Measurements from ENCODE around the gene ALDH1A1.

DNA sequence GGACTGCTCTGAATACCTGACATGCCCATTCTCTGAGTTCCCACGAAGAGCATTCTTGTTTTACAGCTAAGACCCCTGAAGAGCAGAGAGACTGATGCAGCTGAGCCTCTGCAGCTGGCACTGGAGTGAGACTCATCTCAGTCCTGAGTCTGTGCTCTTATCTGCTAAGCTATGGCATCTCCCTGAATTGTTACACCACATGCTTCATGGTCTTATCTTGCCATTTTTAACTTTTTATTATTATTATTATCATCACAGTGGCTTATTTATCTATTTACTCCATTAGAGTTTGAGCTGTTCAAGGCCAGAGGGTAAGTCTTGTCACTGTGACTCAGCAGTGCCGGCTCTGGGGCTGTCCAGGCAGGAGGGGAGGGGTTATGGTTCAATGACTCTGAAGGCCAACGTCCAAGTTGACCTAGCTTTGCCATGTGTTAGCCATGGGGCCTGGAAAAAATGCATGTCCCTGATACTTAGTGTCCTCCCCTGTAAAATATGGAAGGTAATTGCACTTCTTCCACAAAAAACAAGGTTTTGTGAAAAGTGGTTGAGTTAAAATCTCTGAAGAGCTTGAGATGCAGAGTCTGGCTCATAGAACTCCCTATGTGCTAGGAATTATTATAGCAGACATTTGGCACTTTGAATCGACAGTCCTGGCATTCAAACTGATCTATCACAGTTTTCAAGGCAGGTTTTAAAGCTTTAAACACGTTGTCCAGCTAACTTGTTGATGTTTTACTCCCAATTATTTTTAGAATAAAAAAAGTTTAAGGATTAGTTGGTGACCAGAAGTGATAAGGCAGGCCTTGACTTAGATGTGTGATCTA lies 94.6 kb downstream of the ALDH1A1 start:
- TF ChIP-seq, protein P1, sequence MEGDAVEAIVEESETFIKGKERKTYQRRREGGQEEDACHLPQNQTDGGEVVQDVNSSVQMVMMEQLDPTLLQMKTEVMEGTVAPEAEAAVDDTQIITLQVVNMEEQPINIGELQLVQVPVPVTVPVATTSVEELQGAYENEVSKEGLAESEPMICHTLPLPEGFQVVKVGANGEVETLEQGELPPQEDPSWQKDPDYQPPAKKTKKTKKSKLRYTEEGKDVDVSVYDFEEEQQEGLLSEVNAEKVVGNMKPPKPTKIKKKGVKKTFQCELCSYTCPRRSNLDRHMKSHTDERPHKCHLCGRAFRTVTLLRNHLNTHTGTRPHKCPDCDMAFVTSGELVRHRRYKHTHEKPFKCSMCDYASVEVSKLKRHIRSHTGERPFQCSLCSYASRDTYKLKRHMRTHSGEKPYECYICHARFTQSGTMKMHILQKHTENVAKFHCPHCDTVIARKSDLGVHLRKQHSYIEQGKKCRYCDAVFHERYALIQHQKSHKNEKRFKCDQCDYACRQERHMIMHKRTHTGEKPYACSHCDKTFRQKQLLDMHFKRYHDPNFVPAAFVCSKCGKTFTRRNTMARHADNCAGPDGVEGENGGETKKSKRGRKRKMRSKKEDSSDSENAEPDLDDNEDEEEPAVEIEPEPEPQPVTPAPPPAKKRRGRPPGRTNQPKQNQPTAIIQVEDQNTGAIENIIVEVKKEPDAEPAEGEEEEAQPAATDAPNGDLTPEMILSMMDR (IDR thresholded peaks at IDR 0.05) = no peak
- TF ChIP-seq POLR2A (IDR thresholded peaks at IDR 0.05; ENCODE audit: low read depth) (no peak), EP300 (IDR thresholded peaks at IDR 0.05) (no peak), POLR2AphosphoS5 (IDR thresholded peaks at IDR 0.05) (no peak)
